Measurements from ENCODE around the gene ZFAND3. TPM values are rescaled to one million over a fixed set of nuclear protein-coding genes. Genes with fewer than 3 reads are reported as not detected.

ZFAND3 gene
- total RNA-seq, 2 experiments from 2014 or later, result 8.3 to 33.8 TPM

DNA sequence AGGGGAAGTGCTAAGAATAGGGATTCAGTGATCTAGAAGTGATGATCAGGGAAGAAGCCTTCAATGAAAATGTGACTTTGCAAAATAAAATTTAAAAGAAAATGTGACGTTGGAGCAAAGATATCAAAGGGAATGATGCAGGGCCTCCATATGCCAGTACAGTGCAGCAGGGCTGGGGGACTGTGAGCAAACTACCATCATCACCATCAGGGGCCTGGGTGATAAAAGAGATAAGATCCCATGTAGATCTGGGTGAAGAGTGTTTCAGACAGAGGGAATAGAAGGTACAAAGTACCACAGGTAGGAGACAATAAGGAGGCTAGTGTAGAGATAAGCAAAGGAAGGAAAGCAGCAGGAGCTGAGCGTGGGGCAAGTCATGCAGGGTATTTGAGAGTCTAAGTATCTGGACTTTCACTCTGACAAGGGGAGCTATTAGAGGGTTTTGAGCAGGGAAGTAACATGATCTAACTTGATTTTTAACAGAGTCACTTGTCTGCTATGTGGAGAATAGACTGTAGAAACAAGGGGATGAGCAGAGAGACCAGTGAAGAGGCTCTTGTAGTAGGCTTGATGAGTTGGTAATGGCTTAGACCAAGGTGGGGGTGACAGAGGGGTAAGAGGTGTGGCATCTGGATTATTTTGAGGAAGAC, 295.6 kb downstream of the ZFAND3 start:
- intact Hi-C loops (cut with micrococcal nuclease; ENCODE audit: unreplicated experiment), result no loop called here
- no peak overlapping the region for H3K4me2 ChIP-seq (ENCODE audit: low read length)
- H3K36me3 ChIP-seq (ENCODE audit: insufficient read depth, low read length), result no peaks in the 10 kb centered on the region
- 0 out of 2 replicates have a peak, but pooled peaks cover 4% of the 10 kb centered on the region for H4K20me1 ChIP-seq (ENCODE audit: insufficient read depth, low read length)
- H3K9me2 ChIP-seq (ENCODE audit: insufficient read depth, low read length), result no peaks in the 10 kb centered on the region
- no peak for TF ChIP-seq CTCF (conservative IDR thresholded peaks at IDR 0.05; ENCODE audit: low read length)
- TF ChIP-seq EZH2phosphoT487 (IDR thresholded peaks at IDR 0.05; ENCODE audit: borderline replicate concordance, low read depth, low read length), result no peak
- no peak overlapping the region for H3K4me3 ChIP-seq (ENCODE audit: low read depth, low read length, poor library complexity, severe bottlenecking)
- no peaks in the 10 kb centered on the region for H3K4me1 ChIP-seq (ENCODE audit: insufficient read depth, low read length, poor library complexity, severe bottlenecking)
- H2AFZ ChIP-seq (ENCODE audit: low read length), result no peak overlapping the region
- H3K79me2 ChIP-seq (ENCODE audit: insufficient read depth, low read depth, low read length), result no peaks in the 10 kb centered on the region
- no TSS peak for BruUV-seq (replicated peaks)
- H3K9me3 ChIP-seq (ENCODE audit: low read length), result no peaks in the 10 kb centered on the region
- DNase-seq (ENCODE audit: low spot score), result no peak
- H3K27ac ChIP-seq (ENCODE audit: low read depth, low read length, poor library complexity, severe bottlenecking), result no peak overlapping the region
- CTCF ChIA-PET (ENCODE audit: unreplicated experiment), result no interaction called here
- POLR2A ChIA-PET, result no interaction called here

GRCh38 chr6:38115626-38116008, 296.1 kb downstream of the ZFAND3 start:
- H3K9me2 ChIP-seq (ENCODE audit: insufficient read depth, low read length), result no peaks in the 10 kb centered on the region
- no peak for DNase-seq (ENCODE audit: low spot score)
- no peak overlapping the region for H3K27ac ChIP-seq (ENCODE audit: low read depth, low read length, poor library complexity, severe bottlenecking)
- no peak overlapping the region for H3K4me3 ChIP-seq (ENCODE audit: low read depth, low read length, poor library complexity, severe bottlenecking)
- H3K36me3 ChIP-seq (ENCODE audit: insufficient read depth, low read length), result no peaks in the 10 kb centered on the region
- H2AFZ ChIP-seq (ENCODE audit: low read length), result no peak overlapping the region
- H3K4me1 ChIP-seq (ENCODE audit: insufficient read depth, low read length, poor library complexity, severe bottlenecking), result no peaks in the 10 kb centered on the region
- no peaks in the 10 kb centered on the region for H3K79me2 ChIP-seq (ENCODE audit: insufficient read depth, low read depth, low read length)
- no peak overlapping the region for H3K4me2 ChIP-seq (ENCODE audit: low read length)
- intact Hi-C loops (cut with micrococcal nuclease; ENCODE audit: unreplicated experiment), result no loop called here
- CTCF ChIA-PET (ENCODE audit: unreplicated experiment), result interaction anchor here (0.6 kb wide), 1 partner anchor 35 kb away, joined by 6 read pairs; no protein-coding TSS in a partner anchor
- 0 out of 2 replicates have a peak, but pooled peaks cover 4% of the 10 kb centered on the region for H4K20me1 ChIP-seq (ENCODE audit: insufficient read depth, low read length)
- H3K9me3 ChIP-seq (ENCODE audit: low read length), result no peaks in the 10 kb centered on the region
- POLR2A ChIA-PET, result interaction anchor here (0.6 to 1.1 kb wide), 2 partner anchors 8 to 14 kb away, joined by 3 to 5 read pairs; no protein-coding TSS in a partner anchor
- no TSS peak for BruUV-seq (replicated peaks)
- TF ChIP-seq EZH2phosphoT487 (IDR thresholded peaks at IDR 0.05; ENCODE audit: borderline replicate concordance, low read depth, low read length), result no peak
- TF ChIP-seq CTCF (conservative IDR thresholded peaks at IDR 0.05; ENCODE audit: low read length), result no peak

- POLR2A ChIA-PET, result interaction anchor here (0.6 to 1.9 kb wide), 3 partner anchors 8 to 15 kb away, joined by 3 to 6 read pairs (median 5); no protein-coding TSS in a partner anchor
- TF ChIP-seq CTCF (conservative IDR thresholded peaks at IDR 0.05; ENCODE audit: low read length) (no peak), EZH2phosphoT487 (IDR thresholded peaks at IDR 0.05; ENCODE audit: borderline replicate concordance, low read depth, low read length) (no peak)
- Histone ChIP-seq H3K4me1 (ENCODE audit: insufficient read depth, low read length, poor library complexity, severe bottlenecking) (no peaks in the 10 kb centered on the region), H2AFZ (ENCODE audit: low read length) (no peak overlapping the region), H3K79me2 (ENCODE audit: insufficient read depth, low read depth, low read length) (no peaks in the 10 kb centered on the region), H3K27ac (ENCODE audit: low read depth, low read length, poor library complexity, severe bottlenecking) (no peak overlapping the region), H3K9me3 (ENCODE audit: low read length) (no peaks in the 10 kb centered on the region), H3K9me2 (ENCODE audit: insufficient read depth, low read length) (no peaks in the 10 kb centered on the region), H3K4me2 (ENCODE audit: low read length) (no peak overlapping the region), H3K4me3 (ENCODE audit: low read depth, low read length, poor library complexity, severe bottlenecking) (no peak overlapping the region), H3K36me3 (ENCODE audit: insufficient read depth, low read length) (no peaks in the 10 kb centered on the region), H4K20me1 (ENCODE audit: insufficient read depth, low read length) (0 out of 2 replicates have a peak, but pooled peaks cover 4% of the 10 kb centered on the region)
- intact Hi-C loops (cut with micrococcal nuclease; ENCODE audit: unreplicated experiment), result no loop called here
- BruUV-seq (replicated peaks), result no TSS peak
- CTCF ChIA-PET (ENCODE audit: unreplicated experiment), result interaction anchor here (0.6 kb wide), 1 partner anchor 34 kb away, joined by 6 read pairs; no protein-coding TSS in a partner anchor
- no peak for DNase-seq (ENCODE audit: low spot score)
These were observed 296.7 kb downstream of the ZFAND3 start for GRCh38 chr6:38116248-38116647.

Measured in OCI-LY7 (cell line).